ENCODE data around the gene KCTD17.

DNA sequence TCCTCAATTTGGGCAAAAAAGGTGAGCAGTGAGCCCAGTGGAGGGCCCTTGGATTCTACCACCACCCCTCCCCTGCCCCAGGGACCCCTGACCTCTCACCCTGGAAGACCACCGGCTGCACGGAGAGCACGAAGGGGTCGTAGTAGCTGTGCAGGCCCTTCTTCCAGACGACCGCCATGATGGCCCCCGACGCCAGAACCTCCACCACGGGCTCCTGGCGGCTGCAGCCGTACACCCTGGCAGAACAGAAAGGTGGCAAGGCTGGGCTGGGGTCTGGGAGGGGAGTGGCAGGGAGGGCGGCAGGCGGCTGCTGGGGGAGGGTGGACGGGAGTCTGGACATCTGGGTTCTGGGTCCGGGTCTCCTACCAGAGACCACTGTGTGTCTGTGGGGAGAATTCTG is 34.6 kb downstream of the KCTD17 start:
- TF ChIP-seq POLR2AphosphoS5 (IDR thresholded peaks at IDR 0.05; ENCODE audit: low read depth) (no peak), GABPA (IDR thresholded peaks at IDR 0.05; ENCODE audit: low read depth) (no peak), SPI1 (IDR thresholded peaks at IDR 0.05; ENCODE audit: borderline replicate concordance, low read depth) (no peak)
- TF ChIP-seq, protein P1, sequence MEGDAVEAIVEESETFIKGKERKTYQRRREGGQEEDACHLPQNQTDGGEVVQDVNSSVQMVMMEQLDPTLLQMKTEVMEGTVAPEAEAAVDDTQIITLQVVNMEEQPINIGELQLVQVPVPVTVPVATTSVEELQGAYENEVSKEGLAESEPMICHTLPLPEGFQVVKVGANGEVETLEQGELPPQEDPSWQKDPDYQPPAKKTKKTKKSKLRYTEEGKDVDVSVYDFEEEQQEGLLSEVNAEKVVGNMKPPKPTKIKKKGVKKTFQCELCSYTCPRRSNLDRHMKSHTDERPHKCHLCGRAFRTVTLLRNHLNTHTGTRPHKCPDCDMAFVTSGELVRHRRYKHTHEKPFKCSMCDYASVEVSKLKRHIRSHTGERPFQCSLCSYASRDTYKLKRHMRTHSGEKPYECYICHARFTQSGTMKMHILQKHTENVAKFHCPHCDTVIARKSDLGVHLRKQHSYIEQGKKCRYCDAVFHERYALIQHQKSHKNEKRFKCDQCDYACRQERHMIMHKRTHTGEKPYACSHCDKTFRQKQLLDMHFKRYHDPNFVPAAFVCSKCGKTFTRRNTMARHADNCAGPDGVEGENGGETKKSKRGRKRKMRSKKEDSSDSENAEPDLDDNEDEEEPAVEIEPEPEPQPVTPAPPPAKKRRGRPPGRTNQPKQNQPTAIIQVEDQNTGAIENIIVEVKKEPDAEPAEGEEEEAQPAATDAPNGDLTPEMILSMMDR (IDR thresholded peaks at IDR 0.05; ENCODE audit: insufficient read depth, low read length) = no peak
- TF ChIP-seq, protein P2, sequence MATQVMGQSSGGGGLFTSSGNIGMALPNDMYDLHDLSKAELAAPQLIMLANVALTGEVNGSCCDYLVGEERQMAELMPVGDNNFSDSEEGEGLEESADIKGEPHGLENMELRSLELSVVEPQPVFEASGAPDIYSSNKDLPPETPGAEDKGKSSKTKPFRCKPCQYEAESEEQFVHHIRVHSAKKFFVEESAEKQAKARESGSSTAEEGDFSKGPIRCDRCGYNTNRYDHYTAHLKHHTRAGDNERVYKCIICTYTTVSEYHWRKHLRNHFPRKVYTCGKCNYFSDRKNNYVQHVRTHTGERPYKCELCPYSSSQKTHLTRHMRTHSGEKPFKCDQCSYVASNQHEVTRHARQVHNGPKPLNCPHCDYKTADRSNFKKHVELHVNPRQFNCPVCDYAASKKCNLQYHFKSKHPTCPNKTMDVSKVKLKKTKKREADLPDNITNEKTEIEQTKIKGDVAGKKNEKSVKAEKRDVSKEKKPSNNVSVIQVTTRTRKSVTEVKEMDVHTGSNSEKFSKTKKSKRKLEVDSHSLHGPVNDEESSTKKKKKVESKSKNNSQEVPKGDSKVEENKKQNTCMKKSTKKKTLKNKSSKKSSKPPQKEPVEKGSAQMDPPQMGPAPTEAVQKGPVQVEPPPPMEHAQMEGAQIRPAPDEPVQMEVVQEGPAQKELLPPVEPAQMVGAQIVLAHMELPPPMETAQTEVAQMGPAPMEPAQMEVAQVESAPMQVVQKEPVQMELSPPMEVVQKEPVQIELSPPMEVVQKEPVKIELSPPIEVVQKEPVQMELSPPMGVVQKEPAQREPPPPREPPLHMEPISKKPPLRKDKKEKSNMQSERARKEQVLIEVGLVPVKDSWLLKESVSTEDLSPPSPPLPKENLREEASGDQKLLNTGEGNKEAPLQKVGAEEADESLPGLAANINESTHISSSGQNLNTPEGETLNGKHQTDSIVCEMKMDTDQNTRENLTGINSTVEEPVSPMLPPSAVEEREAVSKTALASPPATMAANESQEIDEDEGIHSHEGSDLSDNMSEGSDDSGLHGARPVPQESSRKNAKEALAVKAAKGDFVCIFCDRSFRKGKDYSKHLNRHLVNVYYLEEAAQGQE (IDR thresholded peaks at IDR 0.05; ENCODE audit: insufficient replicate concordance, low read depth) = no peak

Data from HL-60 (cell line).